CMK (cell line): ENCODE data around the gene ARHGEF16.

Source experiments
- DNase-seq: peaks from one replicate; pipeline ENCODE4 v3.0.0-alpha.2; 2010; ENCODE audit warnings: low read depth

The ARHGEF16 gene

DNA sequence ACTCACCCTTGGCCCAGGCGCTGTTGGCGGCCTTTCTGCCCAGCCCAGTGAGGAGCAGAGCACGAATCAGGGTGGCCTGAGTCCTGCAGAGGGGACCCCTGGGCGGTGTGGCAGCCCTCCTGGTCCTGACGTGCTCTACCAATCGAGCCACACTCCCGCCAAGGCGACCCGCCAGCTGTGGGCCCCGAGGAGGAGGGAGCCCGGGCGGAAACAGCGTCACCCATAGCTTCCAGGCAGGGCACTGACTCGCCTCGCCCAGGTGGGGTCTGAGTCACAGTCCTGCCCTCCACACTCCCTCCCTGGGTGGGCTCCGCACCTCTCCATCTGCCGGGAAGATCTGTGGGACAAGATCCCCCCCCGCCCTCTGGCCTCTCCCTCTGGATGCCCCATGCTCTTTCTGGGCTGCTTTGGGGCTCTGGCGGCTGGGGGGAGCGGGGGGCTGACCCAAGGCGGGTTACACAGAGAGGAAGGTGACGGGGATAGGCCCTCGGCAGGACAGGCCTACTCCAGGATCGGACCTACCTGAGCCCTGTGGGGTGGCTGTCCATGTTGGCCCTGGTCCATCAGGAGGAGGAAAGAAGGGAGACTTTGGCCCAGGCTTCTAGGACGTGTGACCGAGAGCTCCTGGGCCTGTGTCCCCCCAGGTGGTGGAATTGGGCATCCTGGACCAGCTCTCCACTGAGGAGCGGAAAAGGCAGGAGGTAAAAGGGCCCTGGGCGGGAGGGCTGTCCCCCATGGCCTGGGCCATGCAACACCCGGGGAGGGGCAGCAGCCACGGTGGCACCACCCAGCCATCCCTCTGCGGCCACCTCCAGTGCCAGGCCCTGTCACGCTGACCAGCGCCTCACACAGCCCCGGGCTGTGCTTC is 14.0 kb downstream of the ARHGEF16 start:
- no peak for DNase-seq

DNA sequence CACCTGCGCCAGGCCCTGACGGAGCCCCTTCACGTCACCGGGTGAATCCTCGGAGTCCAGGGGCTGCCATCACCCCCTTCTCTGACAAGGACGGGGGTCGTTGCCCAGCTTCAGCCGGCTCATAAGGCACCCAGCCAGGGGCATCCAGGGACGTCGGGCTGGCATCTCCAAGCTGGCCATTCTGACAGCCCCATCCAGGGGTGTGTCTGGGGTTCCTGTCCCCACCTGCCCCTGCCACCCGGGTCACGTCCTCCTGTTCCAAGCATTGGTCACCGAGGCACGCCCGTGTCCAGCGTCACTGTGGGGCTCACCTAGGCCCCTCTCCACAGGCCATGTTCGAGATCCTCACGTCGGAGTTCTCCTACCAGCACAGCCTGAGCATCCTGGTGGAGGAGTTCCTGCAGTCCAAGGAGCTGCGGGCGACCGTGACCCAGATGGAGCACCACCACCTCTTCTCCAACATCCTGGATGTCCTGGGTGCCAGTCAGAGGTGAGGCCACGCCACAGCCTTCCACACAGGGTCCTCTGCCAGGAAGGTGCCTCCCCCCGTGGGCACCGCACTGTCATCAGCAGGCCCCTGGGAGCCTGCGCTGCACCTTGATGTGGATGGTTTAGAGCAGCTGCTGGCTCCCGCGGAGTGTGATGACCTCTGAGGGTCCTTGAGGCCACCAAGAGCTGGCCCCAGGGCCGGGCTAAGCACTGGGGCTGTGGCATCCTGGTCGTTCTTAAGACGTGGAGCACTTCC is 14.8 kb downstream of the ARHGEF16 start:
- no peak for DNase-seq

DNA sequence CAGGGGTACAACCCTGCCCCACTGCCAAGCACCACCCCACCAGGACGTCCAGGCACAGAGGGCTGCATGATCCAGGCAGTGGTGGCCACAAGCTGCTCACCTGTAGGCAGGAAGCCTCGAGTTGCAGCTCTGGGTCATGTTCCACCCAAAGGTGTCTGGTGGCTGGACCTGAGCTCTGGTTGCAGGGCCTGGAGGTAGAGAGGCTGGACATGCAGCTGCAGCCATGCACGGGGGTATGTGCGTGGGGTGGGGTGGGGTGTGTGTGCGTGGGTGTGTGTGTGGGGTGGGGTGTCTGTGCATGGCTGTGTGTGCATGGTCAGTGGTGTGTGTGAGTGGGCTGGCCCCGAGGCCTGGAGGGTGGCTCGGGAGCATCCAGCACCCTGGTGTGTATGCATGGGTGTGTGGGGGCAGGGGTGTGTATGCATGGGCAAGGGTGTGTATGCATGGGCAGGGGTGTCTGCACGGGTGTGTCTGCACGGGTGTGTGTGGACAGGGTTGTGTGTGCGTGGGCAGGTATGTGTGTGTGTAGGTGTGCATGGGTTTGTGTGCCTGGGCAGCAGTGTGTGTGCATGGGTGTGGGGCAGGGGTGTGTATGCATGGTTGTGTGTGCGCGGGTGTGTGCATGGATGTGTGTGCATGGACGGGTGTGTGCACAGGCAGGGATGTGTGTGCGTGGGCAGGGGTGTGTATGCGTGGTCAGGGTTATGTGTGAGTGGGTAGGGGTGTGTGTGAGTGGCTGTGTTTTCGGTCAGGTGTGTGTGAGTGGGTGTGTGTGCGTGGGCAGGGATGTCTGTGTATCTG is 15.6 kb downstream of the ARHGEF16 start:
- DNase-seq, result no peak

DNA sequence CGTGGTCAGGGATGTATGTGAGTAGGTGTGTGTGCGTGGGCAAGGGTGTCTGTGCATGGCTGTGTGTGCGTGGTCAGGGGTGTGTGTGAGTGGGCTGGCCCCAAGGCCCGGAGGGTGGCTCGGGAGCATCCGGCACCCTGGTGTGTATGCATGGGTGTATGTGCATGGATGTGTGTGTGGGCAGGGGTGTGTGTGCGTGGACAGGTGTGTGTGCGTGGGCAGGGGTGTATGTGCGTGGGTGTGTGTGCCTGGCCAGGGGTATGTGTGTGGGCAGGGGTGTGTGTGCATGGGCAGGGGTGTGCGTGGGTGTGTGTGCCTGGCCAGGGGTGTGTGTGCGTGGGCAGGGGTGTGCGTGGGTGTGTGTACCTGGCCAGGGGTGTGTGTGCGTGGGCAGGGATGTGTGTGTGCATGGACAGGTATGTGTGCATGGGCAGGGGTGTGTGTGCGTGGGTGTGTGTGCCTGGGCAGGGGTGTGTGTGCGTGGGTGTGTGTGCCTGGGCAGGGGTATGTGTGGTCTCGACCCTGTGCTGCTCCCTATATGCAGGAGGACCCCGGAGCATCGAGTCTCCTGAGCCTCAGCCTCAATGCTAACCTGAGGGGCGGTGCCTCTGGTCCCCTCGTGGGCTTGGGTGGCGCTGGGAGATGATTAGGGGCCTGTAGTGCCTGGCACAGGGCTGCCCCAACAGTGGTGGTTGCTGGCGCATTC is 16.3 kb downstream of the ARHGEF16 start:
- DNase-seq, result no peak

DNA sequence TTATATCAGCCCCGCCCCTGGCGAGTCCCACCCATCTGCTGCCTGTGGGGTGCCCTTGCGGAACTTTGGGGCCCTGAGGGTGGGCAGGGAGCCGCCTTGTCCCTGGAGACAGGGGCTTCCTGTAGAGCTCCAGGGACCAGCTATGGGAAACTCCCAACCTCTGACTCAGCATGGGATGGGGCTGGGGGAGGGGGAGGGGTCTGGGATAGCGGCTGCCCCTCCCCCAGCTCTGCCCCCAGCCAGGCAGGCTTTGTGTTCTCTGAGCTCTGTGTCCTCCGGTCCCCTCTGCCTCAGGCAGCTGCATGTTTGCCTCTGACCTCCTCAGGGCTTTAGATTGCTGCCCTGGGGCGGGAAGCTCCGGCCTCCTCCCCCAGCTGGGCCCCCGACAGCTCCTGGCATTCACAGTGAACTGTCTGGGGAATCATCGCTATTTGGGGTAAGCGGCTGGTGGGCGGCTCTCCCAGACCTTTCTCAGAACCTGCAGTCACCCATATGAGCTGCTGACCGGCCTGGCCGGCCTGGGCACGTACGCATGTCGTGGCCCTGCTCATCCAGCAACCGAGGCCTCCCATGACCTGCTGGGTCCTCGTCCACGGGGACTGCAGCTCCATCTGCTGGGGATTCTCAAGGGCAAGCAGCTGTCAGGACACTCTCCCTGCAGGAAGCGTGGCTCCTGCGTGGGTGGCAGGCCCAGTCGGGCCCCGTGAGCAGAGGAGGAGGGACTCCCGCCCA is 17.1 kb downstream of the ARHGEF16 start:
- DNase-seq, result no peak

DNA sequence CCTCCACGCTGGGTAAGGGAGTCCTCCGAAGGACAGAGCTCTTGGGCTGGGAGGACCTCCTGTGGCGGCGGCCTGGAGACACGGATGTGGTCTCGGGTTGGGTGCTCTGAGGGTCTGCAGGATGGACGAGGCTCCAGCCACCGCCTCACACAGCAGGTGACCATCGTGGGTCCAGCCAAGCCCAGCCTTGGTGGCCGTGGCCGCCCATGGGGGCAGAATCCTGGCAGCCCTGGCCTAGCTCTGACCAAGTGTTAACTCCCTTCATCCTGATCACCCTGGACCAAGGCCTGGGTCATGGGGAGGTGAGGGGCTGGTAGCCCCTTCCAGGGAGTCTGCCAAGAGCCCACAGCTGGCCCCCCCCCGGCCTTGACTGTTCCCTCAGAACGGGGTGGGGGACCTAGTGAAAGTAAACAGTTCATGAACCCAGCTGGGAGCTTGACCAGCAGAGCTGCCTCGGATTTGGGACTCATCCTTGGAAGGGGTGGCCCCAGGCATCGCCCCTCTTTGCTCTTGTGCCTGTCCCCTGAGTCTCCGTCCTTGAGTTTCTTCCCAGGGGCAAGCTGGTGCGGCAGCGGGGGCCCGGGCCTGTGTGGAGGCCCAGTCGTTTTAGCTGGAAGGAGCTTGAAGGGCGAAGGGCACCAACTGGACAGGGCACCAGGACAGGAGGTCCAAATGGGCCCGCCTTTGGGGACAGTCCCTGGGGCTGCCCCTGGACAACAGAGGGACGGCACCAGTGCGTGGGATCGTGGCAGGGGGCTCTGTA is 17.8 kb downstream of the ARHGEF16 start:
- no peak for DNase-seq

DNA sequence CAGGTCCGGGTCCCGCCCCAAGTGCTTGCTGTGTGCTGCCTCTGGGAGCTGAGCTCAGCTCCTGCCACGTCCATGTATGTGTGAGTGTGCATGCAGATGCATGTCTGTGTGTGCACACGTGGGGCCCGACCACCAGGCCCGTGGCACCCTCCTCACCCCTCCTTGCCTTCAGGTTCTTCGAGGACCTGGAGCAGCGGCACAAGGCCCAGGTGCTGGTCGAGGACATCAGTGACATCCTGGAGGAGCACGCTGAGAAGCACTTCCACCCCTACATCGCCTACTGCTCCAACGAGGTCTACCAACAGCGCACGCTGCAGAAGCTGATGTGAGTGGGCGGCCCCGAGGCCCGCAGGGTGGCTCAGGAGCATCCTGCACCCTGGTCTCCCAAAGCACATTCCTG is 18.4 kb downstream of the ARHGEF16 start:
- DNase-seq, result no peak

DNA sequence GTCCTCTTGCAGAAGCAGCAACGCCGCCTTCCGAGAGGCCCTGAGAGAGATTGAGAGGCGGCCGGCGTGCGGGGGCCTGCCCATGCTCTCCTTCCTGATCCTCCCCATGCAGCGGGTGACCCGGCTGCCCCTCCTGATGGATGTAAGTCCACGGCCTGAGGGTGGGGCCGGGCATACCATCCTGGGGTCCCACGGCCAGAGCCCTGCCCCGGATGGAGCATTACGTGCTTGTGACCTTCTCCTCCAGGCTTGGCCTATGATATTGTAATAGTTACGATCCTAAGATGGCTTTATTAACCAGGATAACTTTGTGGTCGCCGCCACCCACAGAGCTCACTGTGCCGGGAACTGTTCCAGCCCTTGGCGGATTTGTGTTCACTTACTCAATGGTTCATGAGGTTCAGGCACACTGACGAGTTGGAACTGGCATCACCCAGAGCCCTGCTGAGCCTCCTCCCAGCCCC is 18.9 kb downstream of the ARHGEF16 start:
- no peak for DNase-seq

DNA sequence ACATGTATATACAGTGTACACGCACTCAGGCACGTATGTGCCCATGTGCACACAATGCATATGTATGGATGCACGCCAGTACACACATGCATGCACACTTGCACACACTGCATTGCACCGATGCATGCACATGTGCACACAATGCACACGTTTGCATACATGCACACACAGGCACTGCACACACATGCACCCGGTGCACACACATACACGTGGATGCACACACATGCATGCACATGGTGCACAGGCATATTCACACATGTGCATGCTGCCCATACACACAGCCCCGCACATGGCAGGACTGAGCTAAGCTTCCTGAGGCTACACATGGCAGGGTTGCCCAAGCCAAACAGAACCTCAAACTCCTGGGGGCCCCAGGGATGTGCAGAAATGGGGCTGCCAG is 19.6 kb downstream of the ARHGEF16 start:
- no peak for DNase-seq

DNA sequence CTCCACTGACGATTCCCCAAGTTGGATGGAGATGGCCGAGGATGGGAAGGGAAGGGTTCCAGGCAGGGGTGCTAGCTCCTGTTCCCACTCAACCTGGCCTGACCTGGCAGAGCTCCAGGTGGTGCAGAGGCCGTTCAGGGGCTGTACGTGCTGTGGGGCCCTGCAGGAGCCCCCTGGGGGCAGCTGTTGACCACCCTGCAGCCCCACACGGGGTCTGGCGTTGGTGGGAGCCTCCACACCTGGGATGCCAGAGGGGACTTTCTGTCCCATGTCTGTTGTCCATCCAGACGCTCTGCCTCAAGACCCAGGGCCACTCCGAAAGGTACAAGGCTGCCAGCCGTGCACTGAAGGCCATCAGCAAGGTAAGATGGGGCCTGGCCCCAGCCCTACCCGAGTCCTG is 20.0 kb downstream of the ARHGEF16 start:
- no peak for DNase-seq

DNA sequence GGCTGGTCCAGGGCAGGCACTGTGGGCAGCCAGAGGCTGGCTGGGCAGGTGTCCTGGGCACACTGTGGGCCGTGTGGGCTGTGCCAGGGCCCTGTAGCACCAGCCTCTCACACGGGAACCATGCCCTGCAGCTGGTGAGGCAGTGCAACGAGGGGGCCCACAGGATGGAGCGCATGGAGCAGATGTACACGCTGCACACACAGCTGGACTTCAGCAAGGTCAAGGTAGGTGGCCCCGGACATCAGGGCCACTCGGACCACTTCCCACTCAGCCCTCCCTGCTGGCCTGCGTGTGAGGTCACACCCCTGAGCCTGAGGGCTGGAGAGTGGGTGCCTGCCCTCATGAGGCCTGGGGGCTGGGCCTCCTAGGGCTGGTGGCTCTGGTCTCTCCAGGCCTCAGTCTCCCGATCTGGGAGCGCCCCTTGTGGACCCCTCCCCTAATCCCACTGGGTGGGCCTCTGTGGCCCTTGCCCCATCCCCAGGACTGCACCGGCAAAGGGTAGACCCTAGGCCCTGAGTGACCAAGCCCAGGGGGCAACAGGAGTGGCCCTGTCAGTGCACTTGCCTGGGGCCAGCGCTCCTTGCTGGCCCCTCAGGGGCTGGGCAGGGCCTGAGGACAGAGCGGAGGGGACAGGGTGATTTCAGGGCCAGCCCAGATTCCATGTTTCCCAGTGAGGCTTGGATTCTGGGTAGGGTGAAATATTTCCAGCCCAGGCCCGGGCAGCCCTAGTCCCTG is 21.5 kb downstream of the ARHGEF16 start:
- no peak for DNase-seq

DNA sequence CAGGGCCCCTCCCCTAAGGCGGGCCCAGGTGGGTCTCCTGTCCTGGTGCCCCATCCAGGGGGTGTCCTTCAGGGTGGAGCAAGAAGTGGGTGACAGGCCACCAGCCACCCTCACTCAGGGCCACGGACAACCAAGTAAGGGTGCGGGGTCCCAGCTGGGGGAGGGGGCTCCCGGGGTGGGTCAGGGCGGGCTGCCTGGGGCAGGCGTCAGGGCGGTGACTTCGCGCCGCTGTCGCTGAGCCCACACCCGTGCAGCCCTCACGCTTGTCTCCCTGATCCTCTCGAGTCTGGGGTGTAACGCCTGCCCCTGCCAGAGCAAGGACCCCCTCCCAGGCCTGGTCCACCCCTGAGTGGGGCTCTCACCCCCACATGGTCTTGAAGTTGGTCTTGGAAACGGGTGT is 22.2 kb downstream of the ARHGEF16 start:
- DNase-seq, result no peak

DNA sequence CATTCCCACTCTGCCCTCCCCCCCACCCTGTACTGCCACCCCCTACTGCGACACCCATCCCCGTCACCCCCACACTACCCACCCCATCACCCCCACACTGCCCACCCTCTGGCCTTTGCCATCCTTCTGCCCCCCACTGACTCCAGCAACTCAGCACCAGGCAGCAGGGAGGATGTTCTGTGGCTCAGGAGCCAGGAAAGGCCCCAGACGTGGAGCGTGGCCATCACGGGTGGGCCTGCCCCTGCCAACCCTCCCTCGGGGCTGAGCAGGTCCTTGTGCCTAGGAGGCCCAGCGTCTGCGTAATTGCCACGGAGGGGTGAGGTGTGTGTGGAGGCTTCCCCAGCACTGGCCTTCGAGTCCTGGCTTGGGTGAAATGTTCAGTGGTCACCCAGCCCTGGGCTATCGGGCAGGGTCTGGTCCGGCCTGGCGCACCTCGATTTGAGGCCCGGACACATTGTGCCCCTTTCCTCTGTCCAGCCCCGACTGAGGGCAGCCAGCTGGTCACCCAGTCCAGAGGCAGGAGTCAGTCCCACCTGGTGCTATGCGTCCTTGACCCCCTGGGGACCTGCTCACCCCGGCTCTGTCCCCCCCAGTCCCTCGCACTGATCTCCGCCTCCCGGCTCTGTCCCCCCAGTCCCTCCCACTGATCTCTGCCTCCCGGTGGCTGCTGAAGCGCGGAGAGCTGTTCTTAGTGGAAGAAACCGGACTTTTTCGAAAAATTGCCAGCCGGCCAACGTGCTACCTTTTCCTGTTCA is 23.0 kb downstream of the ARHGEF16 start:
- DNase-seq, result no peak

DNA sequence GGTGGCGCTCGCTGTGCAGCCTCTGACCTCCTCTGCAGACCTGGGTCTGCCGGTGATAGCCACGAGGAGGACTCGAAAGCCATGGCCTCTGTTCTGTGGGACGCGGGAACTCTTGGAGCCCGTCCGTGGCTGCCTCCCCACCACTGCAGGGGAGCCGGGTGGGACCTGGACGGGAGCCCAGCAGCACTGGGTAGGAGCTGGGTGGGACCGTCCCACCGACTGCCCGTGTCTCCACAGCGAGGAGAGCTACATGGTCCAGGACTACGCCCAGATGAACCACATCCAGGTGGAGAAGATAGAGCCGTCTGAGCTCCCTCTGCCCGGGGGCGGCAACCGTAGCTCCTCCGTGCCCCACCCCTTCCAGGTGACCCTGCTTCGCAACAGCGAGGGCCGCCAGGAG is 23.7 kb downstream of the ARHGEF16 start:
- DNase-seq, result no peak

DNA sequence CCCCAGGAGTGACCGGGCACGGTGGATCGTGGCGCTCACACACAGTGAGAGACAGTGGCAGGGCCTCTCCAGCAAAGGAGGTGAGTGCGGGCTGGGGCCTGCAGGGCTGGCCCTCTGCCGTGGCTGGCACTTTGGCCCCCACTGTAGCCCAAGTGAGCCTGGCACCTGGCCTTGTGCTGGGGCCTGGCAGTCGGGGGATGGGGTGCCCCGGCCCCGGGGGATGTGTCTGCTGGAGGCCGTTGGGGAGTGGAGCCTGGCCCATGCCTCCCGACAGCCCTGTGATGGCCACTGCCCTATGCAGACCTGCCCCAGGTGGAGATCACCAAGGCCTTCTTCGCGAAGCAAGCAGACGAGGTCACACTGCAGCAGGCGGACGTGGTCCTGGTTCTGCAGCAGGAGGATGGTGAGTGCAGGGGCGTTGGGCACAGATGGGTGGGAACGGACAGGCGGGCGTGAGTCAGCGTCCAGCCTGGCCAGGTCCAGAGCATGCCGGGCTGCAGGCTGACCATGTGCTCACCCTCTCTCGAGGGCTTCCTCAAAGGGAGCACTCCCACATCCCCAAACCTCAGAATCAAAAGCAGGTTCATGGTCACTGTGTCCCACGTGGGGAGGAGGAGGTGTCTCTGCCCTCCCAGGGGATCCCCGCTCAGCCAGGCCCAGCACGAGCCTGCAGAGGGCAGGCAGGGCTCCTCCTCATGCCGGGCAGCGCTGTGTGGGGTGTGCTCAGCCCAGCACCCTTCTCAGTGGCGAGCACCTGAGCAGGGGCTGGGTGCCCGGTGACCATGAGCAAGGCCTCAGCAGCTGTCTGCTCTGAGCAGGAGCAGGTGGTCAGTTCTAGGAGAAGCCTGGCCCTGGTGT is 25.3 kb downstream of the ARHGEF16 start:
- DNase-seq, result no peak

DNA sequence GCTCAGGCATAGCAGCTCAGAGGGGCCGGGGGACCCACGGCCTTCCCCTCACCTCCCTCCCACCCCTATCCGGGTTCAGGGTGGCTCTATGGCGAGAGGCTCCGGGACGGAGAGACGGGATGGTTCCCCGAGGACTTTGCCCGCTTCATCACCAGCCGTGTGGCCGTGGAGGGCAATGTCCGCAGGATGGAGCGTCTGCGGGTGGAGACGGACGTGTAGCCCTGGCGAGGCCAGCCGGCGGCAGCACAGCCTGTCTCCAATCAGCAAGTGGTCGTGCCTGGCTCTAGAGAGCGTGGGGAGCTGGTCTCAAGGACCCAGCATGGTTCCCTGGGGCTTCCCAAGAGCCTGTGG is 25.9 kb downstream of the ARHGEF16 start:
- DNase-seq, result no peak

DNA sequence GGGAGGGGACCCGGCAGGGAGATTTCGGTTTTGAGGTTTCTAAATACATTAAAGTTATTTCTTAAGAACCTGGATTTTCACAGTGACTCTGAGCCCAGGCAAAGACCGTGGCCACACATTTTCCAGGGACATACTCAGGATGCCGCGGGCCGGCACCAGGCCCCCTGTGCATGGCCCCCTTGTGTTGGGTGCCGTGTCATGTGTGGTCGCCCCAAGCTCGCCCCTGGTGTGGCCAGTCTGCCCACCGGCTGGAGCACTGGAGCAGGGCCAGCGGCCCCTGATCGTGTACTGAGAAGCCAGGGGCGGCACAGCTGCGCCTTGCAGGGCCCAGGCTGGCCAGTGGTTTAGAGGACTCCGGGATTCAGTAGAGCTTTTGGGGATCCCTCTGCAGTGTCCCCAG is 26.6 kb downstream of the ARHGEF16 start:
- DNase-seq, result no peak

DNA sequence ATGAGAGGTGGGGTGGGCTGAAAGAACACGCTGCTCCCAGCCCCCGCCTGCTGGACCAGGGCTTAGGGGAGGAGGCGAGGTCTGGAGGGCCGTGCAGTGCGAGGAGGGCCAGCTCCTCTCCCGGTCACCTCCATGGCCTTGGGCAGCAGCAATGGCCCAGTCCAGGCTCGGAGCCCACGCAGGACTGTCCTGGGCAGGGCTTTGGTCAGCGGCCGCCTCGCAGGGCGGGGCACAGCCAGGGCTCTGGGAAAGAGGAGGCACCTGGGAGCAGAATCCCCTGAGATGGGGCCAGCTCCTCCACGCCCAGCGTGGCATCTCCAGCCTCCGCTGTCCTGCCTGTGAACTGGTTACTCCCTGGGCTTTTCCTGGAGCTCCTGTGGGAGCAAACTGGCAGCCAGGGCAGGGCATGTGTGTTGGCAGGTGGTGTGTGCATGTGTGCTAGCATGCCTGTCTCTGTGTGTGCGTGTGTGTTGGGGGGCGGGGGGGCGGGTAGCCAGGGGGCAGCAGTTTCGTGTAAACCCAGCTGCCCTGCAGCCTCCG is 27.4 kb downstream of the ARHGEF16 start:
- no peak for DNase-seq
